ENCODE results near the gene LTBP3. TPM values are rescaled to one million over a fixed set of nuclear protein-coding genes. Genes with fewer than 3 reads are reported as not detected.

The LTBP3 gene
- total and polyA plus RNA-seq, 9 of the 15 experiments (the other 6 are each of a cell fraction or from before 2014, with no cell fraction given): 0.06 to 20.5 (median 4.8) TPM

GRCh38 chr11:65500387-65501185, 57.6 kb downstream of the LTBP3 start (continued):
- TF ChIP-seq CTCFL (IDR thresholded peaks at IDR 0.05; ENCODE audit: borderline replicate concordance, insufficient read depth, low read depth, low read length, poor library complexity, severe bottlenecking) (no peak), SRSF9 (IDR thresholded peaks at IDR 0.05; ENCODE audit: borderline replicate concordance, low read depth, low read length) (no peak), RERE (CRISPR knock-in tag; IDR thresholded peaks at IDR 0.05; ENCODE audit: borderline replicate concordance) (no peak; the same call in 1 of the 2 replicates), KLF10 (CRISPR knock-in tag; IDR thresholded peaks at IDR 0.05) (no peak)
